GM12878 (cell line): ENCODE data around the gene PRX. TPM values are rescaled to one million over a fixed set of nuclear protein-coding genes. Genes with fewer than 3 reads are reported as not detected.

ENCODE experiments used
- ATAC-seq: fragments of 200-7000 bp; cut with Tn5 transposase; 3 replicates; pipeline ENCODE4 v1.9.1; 2020; ENCODE audit warnings: mild to moderate bottlenecking, moderate library complexity
- BruUV-seq: library from RNA; stranded (reverse); fragments of 400-500 nt; replicated peaks from 2 replicates; lab custom pipeline; 2021; lab: Mats Ljungman, UMichigan
- CTCF ChIA-PET: fragments of 300-600 bp; sonication (Branson Sonifier 250); formaldehyde crosslinking; extraction: SDS; loops from one replicate; lab custom pipeline; 2021; ENCODE audit warnings: inconsistent platforms; lab: Yijun Ruan, JAX
- POLR2A ChIA-PET: fragments of 350-600 bp; formaldehyde crosslinking; extraction: SDS; loops from one replicate; lab custom pipeline; 2021; ENCODE audit warnings: inconsistent platforms; lab: Charles Lee
- RAD21 ChIA-PET: fragments of 300-600 bp; sonication (Branson Sonifier 250); formaldehyde crosslinking; loops from one replicate; lab custom pipeline; 2023; ENCODE audit warnings: antibody characterized with exemption; ENCODE audit not compliant: unreplicated experiment; lab: Charles Lee
- SMC1A ChIA-PET: fragments of 300-600 bp; sonication (Branson Sonifier 250); formaldehyde crosslinking; loops from one replicate; lab custom pipeline; 2023; ENCODE audit not compliant: unreplicated experiment, uncharacterized antibody; lab: Charles Lee
- DNase-seq: peaks from one replicate; pipeline ENCODE4 v3.0.0-alpha.2; 2011; ENCODE audit warnings: low read depth, low spot score
- FAIRE-seq: peaks from 3 replicates; lab custom pipeline; 2011; peaks lifted over from hg19 to GRCh38; lab: Jason Lieb, UNC
- H2AFZ ChIP-seq: 2 replicates; pipeline ENCODE4 v1.6.0; 2011; ENCODE audit warnings: low read depth, low read length, control low read depth; ENCODE audit not compliant: control insufficient read depth
- H3K27ac ChIP-seq: 2 replicates; pipeline ENCODE4 v1.5.1; 2011; ENCODE audit warnings: control low read depth; ENCODE audit not compliant: control insufficient read depth, insufficient read depth
- H3K27me3 ChIP-seq, 2 experiments: replicated peaks in 1 of 2; 2 replicates each; pipeline versions ENCODE4 v1.6.0 to v1.6.1; 2011; ENCODE audit warnings: low read length in 1 of 2; ENCODE audit not compliant: control insufficient read depth in 2 of 2, insufficient read depth in 2 of 2
- H3K36me3 ChIP-seq, 2 experiments: 2 replicates each; pipeline ENCODE4 v1.5.1; 2011; ENCODE audit warnings: low read length in 1 of 2; ENCODE audit not compliant: control insufficient read depth in 2 of 2, insufficient read depth in 2 of 2
- H3K4me1 ChIP-seq: 2 replicates; pipeline ENCODE4 v1.6.1; 2011; ENCODE audit warnings: mild to moderate bottlenecking, low read length, moderate library complexity, mixed read lengths; ENCODE audit not compliant: control insufficient read depth, insufficient read depth
- H3K4me2 ChIP-seq: 2 replicates; pipeline ENCODE4 v1.6.0; 2011; ENCODE audit warnings: control low read depth; ENCODE audit not compliant: control insufficient read depth, insufficient read depth
- H3K4me3 ChIP-seq: fragments of 200-600 bp; sonication (generic); 2 replicates; pipeline ENCODE4 v1.5.1; 2016
- H3K79me2 ChIP-seq: 2 replicates; pipeline ENCODE4 v1.6.0; 2011; ENCODE audit warnings: low read length; ENCODE audit not compliant: control insufficient read depth, insufficient read depth
- H3K9ac ChIP-seq: 2 replicates; pipeline ENCODE4 v1.8.0; 2011; ENCODE audit warnings: low read length, control low read depth, mixed read lengths; ENCODE audit not compliant: control insufficient read depth, insufficient read depth
- H3K9me3 ChIP-seq: replicated peaks from 3 replicates; pipeline ENCODE4 v1.5.1; 2011; ENCODE audit warnings: mild to moderate bottlenecking, low read length; ENCODE audit not compliant: control insufficient read depth, insufficient read depth
- H4K20me1 ChIP-seq: 2 replicates; pipeline ENCODE4 v1.6.0; 2011; ENCODE audit not compliant: control insufficient read depth, insufficient read depth
- ATF2 ChIP-seq: IDR thresholded peaks from 2 replicates; pipeline ENCODE4 v1.6.1; 2012; ENCODE audit warnings: low read length, inconsistent platforms
- BCL11A ChIP-seq: IDR thresholded peaks from 2 replicates; pipeline ENCODE4 v1.6.1; 2011; ENCODE audit warnings: low read depth, low read length
- WGBS: methylation state at CpG from one replicate; pipeline ENCODE4 v1.1.6; 2016; ENCODE audit warnings: low lambda C conversion rate; ENCODE audit not compliant: insufficient replicate concordance, insufficient coverage; ENCODE audit errors: missing lambda C conversion rate; 5-methylcytosine and 5-hydroxymethylcytosine counted together
- in situ Hi-C: fragments of 300-500 bp; cut with MboI; formaldehyde crosslinking; loops from 9 replicates; pipeline ENCODE4 v1.14.3; 2018; ENCODE audit warnings: mixed read lengths
- intact Hi-C: fragments of 100-400 bp; cut with micrococcal nuclease; formaldehyde crosslinking; loops from one replicate; pipeline ENCODE4 v1.14.2; 2022; ENCODE audit not compliant: unreplicated experiment
- polyA plus RNA-seq, 11 experiments: library from polyadenylated mRNA; depleted of rRNA in 4 of 11; unstranded in 6 of 11; stranded (reverse) in 5 of 11; fragments of >200 nt; fragmentation: Nextera tagmentation in 4 of 11; fragmentation: Illumina TruSeq in 1 of 11; extraction: Ambion mirVana in 4 of 11; extraction: Trizol in 1 of 11; gene quantifications; 1 replicate in 1 of 11; 2 replicates in 10 of 11; pipeline versions ENCODE4 v1.2.1 to v1.2.3, GENCODE V29; 2011 to 2016; ENCODE audit warnings: inconsistent platforms in 2 of 11, missing spikeins in 2 of 11, low read depth in 1 of 11
- total RNA-seq, 4 experiments: library from RNA; depleted of rRNA in 3 of 4; stranded (reverse); fragments of >200 nt in 3 of 4; fragmentation: Illumina TruSeq in 1 of 4; extraction: Trizol in 1 of 4; gene quantifications; 2 replicates each; pipeline versions ENCODE4 v1.2.1 to v1.2.3, GENCODE V29; 2013 to 2021

The PRX gene
- total and polyA plus RNA-seq, 10 of the 15 experiments (the other 5 are each of a cell fraction or from before 2014, with no cell fraction given), result 0.02 to 1.4 (median 0.54) TPM; not detected in 1

GRCh38 chr19:40438284-40438683, 25.1 kb upstream of the PRX start:
- H3K9me3 ChIP-seq, result no peaks in the 10 kb centered on the region
- no peak overlapping the region for H3K4me3 ChIP-seq
- ChIA-PET CTCF (interaction anchor here (1.3 to 1.5 kb wide), 2 partner anchors 12 to 17 kb away, joined by 5 to 7 read pairs; partner anchors contain the start of gene SERTAD1), POLR2A (interaction anchor here (0.6 to 1.9 kb wide), 5 partner anchors 12 to 200 kb away, joined by 3 to 7 read pairs (median 4); partner anchors contain the start of gene SERTAD1), SMC1A (interaction anchor here (0.9 to 1.4 kb wide), 6 partner anchors 12 to 35 kb away, joined by 3 to 6 read pairs (median 4); partner anchors contain the start of genes BLVRB and SERTAD1), RAD21 (interaction anchor here (0.7 to 1.1 kb wide), 2 partner anchors 12 to 28 kb away, joined by 3 read pairs; partner anchors contain the start of gene SERTAD1)
- H3K9ac ChIP-seq, result no peak overlapping the region
- ATAC-seq (no peak), FAIRE-seq (no peak), DNase-seq (no peak)
- WGBS, result 96% methylated on average over 3 of the region's 3 CpGs
- in situ Hi-C loops (no loop called here), intact Hi-C loops (no loop called here)
- H4K20me1 ChIP-seq, result no peaks in the 10 kb centered on the region
- no peak overlapping the region for H2AFZ ChIP-seq
- peaks cover 8 to 15% of the 10 kb centered on the region in 2 experiments; a peak in 3 of 4 replicates for H3K36me3 ChIP-seq
- TF ChIP-seq BCL11A (no peak), ATF2 (no peak)
- no TSS peak for BruUV-seq
- H3K27ac ChIP-seq, result no peak overlapping the region
- H3K4me2 ChIP-seq, result no peak overlapping the region
- peaks cover 22% of the 10 kb centered on the region for H3K4me1 ChIP-seq
- peaks cover 20% of the 10 kb centered on the region for H3K79me2 ChIP-seq
- H3K27me3 ChIP-seq, result no peaks in the 10 kb centered on the region
